H9 (cell line): Measurements from ENCODE around the gene ALG10B. TPM values are rescaled to one million over a fixed set of nuclear protein-coding genes. Genes with fewer than 3 reads are reported as not detected.

Source experiments
- DNase-seq: peaks from one replicate; pipeline ENCODE4 v3.0.0-alpha.2; 2017
- H2AFZ ChIP-seq: one replicate; pipeline ENCODE4 v1.6.1; 2013; ENCODE audit warnings: mild to moderate bottlenecking, low read length, control low read depth, moderate library complexity
- H2AK5ac ChIP-seq: 2 replicates; pipeline ENCODE4 v1.6.1; 2013; ENCODE audit warnings: low read length, control low read depth, mixed read lengths; ENCODE audit not compliant: insufficient read length
- H2BK120ac ChIP-seq: one replicate; pipeline ENCODE4 v1.6.1; 2013; ENCODE audit warnings: low read depth, mild to moderate bottlenecking, low read length, control low read depth, inconsistent platforms; ENCODE audit not compliant: poor library complexity, severe bottlenecking
- H2BK12ac ChIP-seq: 2 replicates; pipeline ENCODE4 v1.6.1; 2013; ENCODE audit warnings: low read length, control low read depth, mixed read lengths, low read depth; ENCODE audit not compliant: insufficient read length
- H2BK15ac ChIP-seq: 2 replicates; pipeline ENCODE4 v1.6.1; 2013; ENCODE audit warnings: low read depth, low read length, control low read depth
- H2BK20ac ChIP-seq: one replicate; pipeline ENCODE4 v1.6.1; 2013; ENCODE audit warnings: low read depth, mild to moderate bottlenecking, low read length, control low read depth, inconsistent platforms; ENCODE audit not compliant: poor library complexity, severe bottlenecking
- H2BK5ac ChIP-seq: 2 replicates; pipeline ENCODE4 v1.6.1; 2013; ENCODE audit warnings: low read length, control low read depth, mixed read lengths; ENCODE audit not compliant: insufficient read length
- H3K14ac ChIP-seq: 2 replicates; pipeline ENCODE4 v1.6.1; 2013; ENCODE audit warnings: low read length, control low read depth; ENCODE audit not compliant: insufficient read depth
- H3K18ac ChIP-seq: 2 replicates; pipeline ENCODE4 v1.6.1; 2013; ENCODE audit warnings: low read depth, mild to moderate bottlenecking, mixed read lengths, low read length, control low read depth; ENCODE audit not compliant: insufficient read length
- H3K23ac ChIP-seq: 2 replicates; pipeline ENCODE4 v1.6.1; 2013; ENCODE audit warnings: low read length, control low read depth, mixed read lengths, low read depth; ENCODE audit not compliant: insufficient read length
- H3K23me2 ChIP-seq: 2 replicates; pipeline ENCODE4 v1.6.1; 2013; ENCODE audit warnings: low read depth, mild to moderate bottlenecking, mixed read lengths, low read length, control low read depth; ENCODE audit not compliant: insufficient read length, poor library complexity, severe bottlenecking
- H3K27ac ChIP-seq: 2 replicates; pipeline ENCODE4 v1.5.1; 2013; ENCODE audit warnings: low read length, control low read depth, mixed read lengths, low read depth; ENCODE audit not compliant: insufficient read length
- H3K27me3 ChIP-seq: 2 replicates; pipeline ENCODE4 v1.6.1; 2013; ENCODE audit warnings: low read length, control low read depth, inconsistent platforms; ENCODE audit not compliant: insufficient read depth
- H3K4ac ChIP-seq: 2 replicates; pipeline ENCODE4 v1.6.1; 2013; ENCODE audit warnings: low read depth, mild to moderate bottlenecking, control low read depth, inconsistent platforms, low read length, moderate library complexity
- H3K4me1 ChIP-seq: 2 replicates; pipeline ENCODE4 v1.6.1; 2013; ENCODE audit warnings: low read length, control low read depth, inconsistent platforms; ENCODE audit not compliant: insufficient read depth
- H3K4me2 ChIP-seq: 2 replicates; pipeline ENCODE4 v1.6.1; 2013; ENCODE audit warnings: low read length, control low read depth, mixed read lengths; ENCODE audit not compliant: insufficient read length, insufficient read depth
- H3K56ac ChIP-seq: 2 replicates; pipeline ENCODE4 v1.6.1; 2013; ENCODE audit warnings: low read depth, mild to moderate bottlenecking, mixed read lengths, low read length, control low read depth; ENCODE audit not compliant: insufficient read length
- H3K79me1 ChIP-seq: 2 replicates; pipeline ENCODE4 v1.6.1; 2013; ENCODE audit warnings: low read depth, mild to moderate bottlenecking, moderate library complexity, low read length, control low read depth, inconsistent platforms; ENCODE audit not compliant: insufficient read depth, poor library complexity, severe bottlenecking
- H3K79me2 ChIP-seq: 2 replicates; pipeline ENCODE4 v1.6.1; 2013; ENCODE audit warnings: low read length, control low read depth, inconsistent platforms; ENCODE audit not compliant: insufficient read depth
- H3K9ac ChIP-seq: 2 replicates; pipeline ENCODE4 v1.6.1; 2013; ENCODE audit warnings: low read length, control low read depth, mixed read lengths; ENCODE audit not compliant: insufficient read length; ENCODE audit errors: extremely low read depth
- H3K9me3 ChIP-seq: one replicate; pipeline ENCODE4 v1.6.1; 2013; ENCODE audit warnings: low read depth, low read length, inconsistent platforms; ENCODE audit not compliant: control insufficient read depth
- H3T11ph ChIP-seq: one replicate; pipeline ENCODE4 v1.6.1; 2013; ENCODE audit warnings: mild to moderate bottlenecking, low read length, control low read depth, inconsistent platforms
- H4K20me1 ChIP-seq: one replicate; pipeline ENCODE4 v1.6.1; 2013; ENCODE audit not compliant: control insufficient read depth, insufficient read length, insufficient read depth
- H4K5ac ChIP-seq: 2 replicates; pipeline ENCODE4 v1.6.1; 2013; ENCODE audit warnings: low read depth, mild to moderate bottlenecking, mixed read lengths, low read length, control low read depth; ENCODE audit not compliant: insufficient read length
- H4K8ac ChIP-seq: replicated peaks from 2 replicates; pipeline ENCODE4 v1.6.1; 2013; ENCODE audit warnings: low read length, control low read depth, mixed read lengths, low read depth; ENCODE audit not compliant: insufficient read length
- H4K91ac ChIP-seq: 2 replicates; pipeline ENCODE4 v1.6.1; 2013; ENCODE audit warnings: low read depth, mild to moderate bottlenecking, moderate library complexity, mixed read lengths, low read length, control low read depth; ENCODE audit not compliant: insufficient read length
- H3K27ac Mint-ChIP-seq, 3 experiments: 2 replicates in 2 of 3; 3 replicates in 1 of 3; pipeline ENCODE4 v1.8.0; 2020 to 2021; ENCODE audit warnings: mixed read lengths in 3 of 3, mild to moderate bottlenecking in 1 of 3, moderate library complexity in 1 of 3
- H3K27me3 Mint-ChIP-seq: 2 replicates; pipeline ENCODE4 v1.8.0; 2021; ENCODE audit warnings: low read depth, mild to moderate bottlenecking, moderate library complexity, mixed read lengths
- H3K36me3 Mint-ChIP-seq, 3 experiments: 2 replicates in 2 of 3; 3 replicates in 1 of 3; pipeline ENCODE4 v1.8.0; 2020 to 2021; ENCODE audit warnings: low read depth in 3 of 3, mixed read lengths in 3 of 3; ENCODE audit not compliant: insufficient read depth in 1 of 3
- H3K4me1 Mint-ChIP-seq, 2 experiments: 2 replicates each; pipeline ENCODE4 v1.8.0; 2020; ENCODE audit warnings: mixed read lengths in 2 of 2
- H3K4me3 Mint-ChIP-seq, 2 experiments: 2 replicates in 1 of 2; 3 replicates in 1 of 2; pipeline ENCODE4 v1.8.0; 2020 to 2021; ENCODE audit warnings: mild to moderate bottlenecking in 2 of 2, mixed read lengths in 2 of 2, moderate library complexity in 1 of 2
- H3K9me3 Mint-ChIP-seq, 2 experiments: 2 replicates in 1 of 2; 3 replicates in 1 of 2; pipeline ENCODE4 v1.8.0; 2020; ENCODE audit warnings: mild to moderate bottlenecking in 2 of 2, mixed read lengths in 2 of 2, moderate library complexity in 1 of 2
- WGBS: extraction: QIAGEN DNeasy Blood & Tissue Kit; methylation state at CpG from one replicate; pipeline ENCODE4 v1.1.7; 2013; ENCODE audit warnings: missing lambda C conversion rate, low lambda C conversion rate, mixed read lengths; ENCODE audit not compliant: insufficient read length; ENCODE audit errors: extremely low coverage; 5-methylcytosine and 5-hydroxymethylcytosine counted together
- total RNA-seq: library from RNA; stranded (reverse); gene quantifications from 2 replicates; pipeline ENCODE4 v1.2.1, GENCODE V29; 2021
- TF ChIP-seq, protein P1 (sequence below): fragments of 200-600 bp; sonication (generic); conservative IDR thresholded peaks from 3 replicates; pipeline ENCODE4 v1.8.0; 2021; ENCODE audit warnings: antibody characterized with exemption, mild to moderate bottlenecking

Gene ALG10B
- total RNA-seq, 1 experiment from 2014 or later: 6.8 TPM

DNA sequence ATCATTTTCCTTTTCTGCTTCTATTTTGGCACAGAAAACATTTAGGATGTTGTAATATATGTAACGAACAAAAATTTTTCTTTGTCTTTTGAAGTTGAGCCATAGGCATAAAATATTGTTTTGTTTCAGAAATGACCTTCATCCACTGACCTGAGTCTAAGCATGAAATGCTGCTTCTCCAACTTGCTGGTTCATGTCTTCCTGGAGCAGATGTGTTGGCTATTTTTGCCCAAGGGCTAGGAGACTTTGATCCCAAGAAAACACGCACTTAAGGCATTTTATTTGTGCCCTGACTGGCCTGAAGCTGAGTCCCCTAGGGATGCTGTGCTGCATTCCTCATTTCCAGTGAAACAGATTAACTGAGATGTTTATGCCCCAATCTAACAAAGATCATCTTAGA lies 27.2 kb upstream of the ALG10B start:
- Histone ChIP-seq H2BK120ac (no peak overlapping the region), H4K91ac (no peak overlapping the region), H3K27me3 (no peaks in the 10 kb centered on the region), H3K4me2 (no peak overlapping the region), H3K27ac (no peak overlapping the region), H3K79me2 (no peaks in the 10 kb centered on the region), H2BK12ac (no peak overlapping the region), H3K23ac (no peak overlapping the region), H3K9ac (no peak overlapping the region), H3K4me1 (no peaks in the 10 kb centered on the region), H3K14ac (no peak overlapping the region), H3K4ac (no peak overlapping the region), H3K18ac (no peak overlapping the region), H3T11ph (no peak overlapping the region), H4K5ac (no peak overlapping the region), H3K9me3 (peaks cover 76% of the 10 kb centered on the region), H3K23me2 (no peaks in the 10 kb centered on the region), H2BK5ac (no peak overlapping the region), H2AK5ac (no peak overlapping the region), H2BK15ac (no peak overlapping the region), H2BK20ac (no peak overlapping the region), H4K8ac (no peak overlapping the region), H3K79me1 (no peaks in the 10 kb centered on the region), H4K20me1 (no peaks in the 10 kb centered on the region), H2AFZ (no peak overlapping the region), H3K56ac (no peak overlapping the region)
- no CpG with 5 or more reads among the region's 2 CpGs for WGBS
- TF ChIP-seq, protein P1, sequence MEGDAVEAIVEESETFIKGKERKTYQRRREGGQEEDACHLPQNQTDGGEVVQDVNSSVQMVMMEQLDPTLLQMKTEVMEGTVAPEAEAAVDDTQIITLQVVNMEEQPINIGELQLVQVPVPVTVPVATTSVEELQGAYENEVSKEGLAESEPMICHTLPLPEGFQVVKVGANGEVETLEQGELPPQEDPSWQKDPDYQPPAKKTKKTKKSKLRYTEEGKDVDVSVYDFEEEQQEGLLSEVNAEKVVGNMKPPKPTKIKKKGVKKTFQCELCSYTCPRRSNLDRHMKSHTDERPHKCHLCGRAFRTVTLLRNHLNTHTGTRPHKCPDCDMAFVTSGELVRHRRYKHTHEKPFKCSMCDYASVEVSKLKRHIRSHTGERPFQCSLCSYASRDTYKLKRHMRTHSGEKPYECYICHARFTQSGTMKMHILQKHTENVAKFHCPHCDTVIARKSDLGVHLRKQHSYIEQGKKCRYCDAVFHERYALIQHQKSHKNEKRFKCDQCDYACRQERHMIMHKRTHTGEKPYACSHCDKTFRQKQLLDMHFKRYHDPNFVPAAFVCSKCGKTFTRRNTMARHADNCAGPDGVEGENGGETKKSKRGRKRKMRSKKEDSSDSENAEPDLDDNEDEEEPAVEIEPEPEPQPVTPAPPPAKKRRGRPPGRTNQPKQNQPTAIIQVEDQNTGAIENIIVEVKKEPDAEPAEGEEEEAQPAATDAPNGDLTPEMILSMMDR: no peak
- H3K9me3 Mint-ChIP-seq: peaks cover 84 to 92% of the 10 kb centered on the region in 2 experiments
- no peak for DNase-seq
- no peaks in the 10 kb centered on the region for H3K4me1 Mint-ChIP-seq
- no peak overlapping the region for H3K4me3 Mint-ChIP-seq
- H3K27ac Mint-ChIP-seq: no peak overlapping the region
- H3K27me3 Mint-ChIP-seq: 0 out of 2 replicates have a peak, but pooled peaks cover 1% of the 10 kb centered on the region
- peaks cover 0 to 17% (median 7%) of the 10 kb centered on the region in 3 experiments; a peak in 5 of 7 replicates for H3K36me3 Mint-ChIP-seq
